GM23338 (cell line): ENCODE results near the gene ETV1. TPM values are rescaled to one million over a fixed set of nuclear protein-coding genes. Genes with fewer than 3 reads are reported as not detected.

ENCODE experiments used
- ATAC-seq: fragments of 200-7000 bp; cut with Tn5 transposase; 3 replicates; pipeline ENCODE4 v1.9.1; 2020
- DNase-seq: peaks from one replicate; pipeline ENCODE4 v3.0.0-alpha.2; 2015; ENCODE audit warnings: low spot score
- H2AFZ ChIP-seq: fragments of 200-600 bp; sonication (generic); 2 replicates; pipeline ENCODE4 v1.8.0; 2016; ENCODE audit warnings: antibody characterized with exemption, mild to moderate bottlenecking, moderate library complexity
- H3F3A ChIP-seq: fragments of 200-600 bp; sonication (generic); replicated peaks from 2 replicates; pipeline ENCODE4 v1.8.0; 2017; ENCODE audit warnings: antibody characterized with exemption, mixed run types, low read depth
- H3K27ac ChIP-seq: fragments of 200-600 bp; sonication (generic); 2 replicates; pipeline ENCODE4 v1.6.1; 2016; ENCODE audit warnings: low read depth
- H3K27me3 ChIP-seq: fragments of 200-600 bp; sonication (generic); 2 replicates; pipeline ENCODE4 v1.8.0; 2016; ENCODE audit warnings: mild to moderate bottlenecking, mixed run types, moderate library complexity; ENCODE audit not compliant: insufficient read depth
- H3K36me3 ChIP-seq: fragments of 200-600 bp; sonication (generic); 2 replicates; pipeline ENCODE4 v1.8.0; 2016; ENCODE audit warnings: mild to moderate bottlenecking; ENCODE audit not compliant: insufficient read depth
- H3K4me1 ChIP-seq: fragments of 200-600 bp; sonication (generic); 2 replicates; pipeline ENCODE4 v1.8.0; 2016; ENCODE audit warnings: mild to moderate bottlenecking, moderate library complexity; ENCODE audit not compliant: insufficient read depth
- H3K4me2 ChIP-seq: fragments of 200-600 bp; sonication (generic); 2 replicates; pipeline ENCODE4 v1.7.1; 2017; ENCODE audit warnings: mixed run types
- H3K4me3 ChIP-seq: fragments of 200-600 bp; sonication (generic); 2 replicates; pipeline ENCODE4 v1.6.1; 2016; ENCODE audit warnings: mixed run types
- H3K79me2 ChIP-seq: fragments of 200-600 bp; sonication (generic); replicated peaks from 2 replicates; pipeline ENCODE4 v1.8.0; 2017; ENCODE audit warnings: mild to moderate bottlenecking; ENCODE audit not compliant: insufficient read depth
- H3K9me2 ChIP-seq: fragments of 200-600 bp; sonication (generic); 2 replicates; pipeline ENCODE4 v1.8.0; 2017; ENCODE audit not compliant: insufficient read depth
- H4K20me1 ChIP-seq: fragments of 200-600 bp; sonication (generic); replicated peaks from 2 replicates; pipeline ENCODE4 v1.8.0; 2017; ENCODE audit warnings: mild to moderate bottlenecking; ENCODE audit not compliant: insufficient read depth
- H3K27ac Mint-ChIP-seq: 2 replicates; pipeline ENCODE4 v1.8.0; 2020; ENCODE audit warnings: inconsistent platforms, mild to moderate bottlenecking, moderate library complexity, mixed read lengths
- H3K27me3 Mint-ChIP-seq: 3 replicates; pipeline ENCODE4 v1.8.0; 2022; ENCODE audit warnings: low read depth, mild to moderate bottlenecking, moderate library complexity, mixed read lengths, inconsistent platforms; ENCODE audit not compliant: insufficient read depth, poor library complexity
- H3K36me3 Mint-ChIP-seq: 3 replicates; pipeline ENCODE4 v1.8.0; 2021; ENCODE audit warnings: low read depth, mild to moderate bottlenecking, inconsistent platforms, moderate library complexity, mixed read lengths
- H3K4me1 Mint-ChIP-seq: 3 replicates; pipeline ENCODE4 v1.8.0; 2020; ENCODE audit warnings: mild to moderate bottlenecking, inconsistent platforms, mixed read lengths
- H3K4me3 Mint-ChIP-seq: 3 replicates; pipeline ENCODE4 v1.8.0; 2021; ENCODE audit warnings: moderate library complexity, mild to moderate bottlenecking, inconsistent platforms, mixed read lengths
- H3K9me3 Mint-ChIP-seq: 3 replicates; pipeline ENCODE4 v1.8.0; 2020; ENCODE audit warnings: moderate library complexity, mild to moderate bottlenecking, inconsistent platforms, mixed read lengths
- CREB1 ChIP-seq: fragments of 250-450 bp; sonication (Bioruptor Pico); IDR thresholded peaks from 2 replicates; pipeline ENCODE4 v1.5.0; 2020; ENCODE audit warnings: low read depth, mild to moderate bottlenecking, moderate library complexity
- CTCF ChIP-seq, 2 experiments: fragments of 200-600 bp in 1 of 2; sonication (generic) in 1 of 2; conservative IDR thresholded peaks; 2 replicates each; pipeline versions ENCODE4 v1.5.1 to v1.6.1; 2016 to 2017; ENCODE audit warnings: antibody characterized with exemption in 2 of 2, low read depth in 2 of 2, mild to moderate bottlenecking in 2 of 2, moderate library complexity in 1 of 2
- EZH2 ChIP-seq: fragments of 200-600 bp; sonication (generic); IDR thresholded peaks from one replicate; pipeline ENCODE4 v1.8.0; 2017; ENCODE audit warnings: antibody characterized with exemption, mild to moderate bottlenecking, low read depth; ENCODE audit not compliant: unreplicated experiment
- JUNB ChIP-seq: IDR thresholded peaks from one replicate; pipeline ENCODE4 v1.6.1; 2016; ENCODE audit warnings: antibody characterized with exemption; ENCODE audit not compliant: unreplicated experiment
- NANOG ChIP-seq: IDR thresholded peaks from 2 replicates; pipeline ENCODE4 v1.6.1; 2016; ENCODE audit warnings: antibody characterized with exemption, borderline replicate concordance
- POLR2AphosphoS5 ChIP-seq: IDR thresholded peaks from 2 replicates; pipeline ENCODE4 v1.6.1; 2016; ENCODE audit warnings: antibody characterized with exemption, low read depth
- STAT1 ChIP-seq: IDR thresholded peaks from one replicate; pipeline ENCODE4 v1.6.1; 2016; ENCODE audit warnings: antibody characterized with exemption; ENCODE audit not compliant: unreplicated experiment
- ZNF114 ChIP-seq: fragments of 250-450 bp; sonication (Bioruptor Pico); IDR thresholded peaks from 2 replicates; pipeline ENCODE4 v1.5.0; 2020; ENCODE audit warnings: mild to moderate bottlenecking, moderate library complexity
- ZNF331 ChIP-seq: fragments of 250-450 bp; sonication (Bioruptor Pico); IDR thresholded peaks from 2 replicates; pipeline ENCODE4 v1.5.0; 2020; ENCODE audit warnings: low read depth, mild to moderate bottlenecking, moderate library complexity
- polyA plus RNA-seq: library from polyadenylated mRNA; unstranded; fragments of >200 nt; fragmentation: Nextera tagmentation; extraction: Ambion mirVana; gene quantifications from 2 replicates; pipeline ENCODE4 v1.2.1, GENCODE V29; 2016
- total RNA-seq: library from RNA; depleted of rRNA; stranded (reverse); fragments of >200 nt; shearing (Covaris generic); gene quantifications from 2 replicates; pipeline ENCODE4 v1.2.3, GENCODE V29; 2014
- TF ChIP-seq, protein P1 (sequence below): fragments of 250-450 bp; sonication (Bioruptor Pico); IDR thresholded peaks from 2 replicates; pipeline ENCODE4 v1.5.0; 2020; ENCODE audit warnings: mild to moderate bottlenecking, moderate library complexity
- TF ChIP-seq, protein P2 (sequence below): IDR thresholded peaks from one replicate; pipeline ENCODE4 v1.6.1; 2018; ENCODE audit warnings: antibody characterized with exemption; ENCODE audit not compliant: unreplicated experiment

ETV1 gene
- total and polyA plus RNA-seq, 2 experiments from 2014 or later, result 49.4 to 61.9 TPM

DNA sequence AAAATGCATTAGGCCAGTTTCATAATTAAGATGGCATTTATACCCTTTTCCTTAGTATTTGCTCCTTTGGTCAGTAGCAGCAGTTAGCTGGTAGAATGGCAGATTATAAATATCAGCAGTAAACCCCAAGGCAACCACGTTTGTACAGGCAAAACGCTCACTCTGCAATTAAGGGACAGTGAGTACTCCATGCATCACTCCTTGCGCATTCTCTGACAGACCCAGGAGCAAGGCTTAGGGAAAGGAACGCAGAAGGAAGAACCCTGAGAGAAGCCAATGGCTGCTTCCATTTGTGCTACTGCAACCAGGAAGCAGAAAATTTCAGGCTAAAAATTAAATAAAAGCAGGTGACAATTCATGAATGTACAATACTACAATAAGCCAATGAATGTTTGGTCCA, 12.9 kb downstream of the ETV1 start (continued):
- no peak for TF ChIP-seq CTCF (conservative IDR thresholded peaks at IDR 0.05; ENCODE audit: low read depth in 2 of 2)
- no peak for TF ChIP-seq NANOG
- no peak for TF ChIP-seq STAT1

- H3K27ac ChIP-seq, result no peak overlapping the region
- no peak overlapping the region for H3K4me2 ChIP-seq
- H3K27me3 ChIP-seq, result no peaks in the 10 kb centered on the region
- no peaks in the 10 kb centered on the region for H3K9me2 ChIP-seq
- H3K36me3 ChIP-seq, result no peaks in the 10 kb centered on the region
- H3K27me3 Mint-ChIP-seq, result no peaks in the 10 kb centered on the region
- H2AFZ ChIP-seq, result no peak overlapping the region
- no peak overlapping the region for H3K4me3 Mint-ChIP-seq
- 0 out of 2 replicates have a peak, but pooled peaks cover 17% of the 10 kb centered on the region for H4K20me1 ChIP-seq
- H3K79me2 ChIP-seq, result peaks cover 81% of the 10 kb centered on the region
- no peaks in the 10 kb centered on the region for H3F3A ChIP-seq
- H3K4me1 Mint-ChIP-seq, result peaks cover 16% of the 10 kb centered on the region
- peaks cover 7% of the 10 kb centered on the region; the same call in 1 of the 2 replicates for H3K4me1 ChIP-seq
- DNase-seq (no peak), ATAC-seq (no peak)
- H3K4me3 ChIP-seq, result no peak overlapping the region
- no peaks in the 10 kb centered on the region for H3K9me3 Mint-ChIP-seq
- H3K27ac Mint-ChIP-seq, result no peak overlapping the region
- peaks cover 6% of the 10 kb centered on the region; the same call in 2 of the 3 replicates for H3K36me3 Mint-ChIP-seq
- TF ChIP-seq, protein P1, sequence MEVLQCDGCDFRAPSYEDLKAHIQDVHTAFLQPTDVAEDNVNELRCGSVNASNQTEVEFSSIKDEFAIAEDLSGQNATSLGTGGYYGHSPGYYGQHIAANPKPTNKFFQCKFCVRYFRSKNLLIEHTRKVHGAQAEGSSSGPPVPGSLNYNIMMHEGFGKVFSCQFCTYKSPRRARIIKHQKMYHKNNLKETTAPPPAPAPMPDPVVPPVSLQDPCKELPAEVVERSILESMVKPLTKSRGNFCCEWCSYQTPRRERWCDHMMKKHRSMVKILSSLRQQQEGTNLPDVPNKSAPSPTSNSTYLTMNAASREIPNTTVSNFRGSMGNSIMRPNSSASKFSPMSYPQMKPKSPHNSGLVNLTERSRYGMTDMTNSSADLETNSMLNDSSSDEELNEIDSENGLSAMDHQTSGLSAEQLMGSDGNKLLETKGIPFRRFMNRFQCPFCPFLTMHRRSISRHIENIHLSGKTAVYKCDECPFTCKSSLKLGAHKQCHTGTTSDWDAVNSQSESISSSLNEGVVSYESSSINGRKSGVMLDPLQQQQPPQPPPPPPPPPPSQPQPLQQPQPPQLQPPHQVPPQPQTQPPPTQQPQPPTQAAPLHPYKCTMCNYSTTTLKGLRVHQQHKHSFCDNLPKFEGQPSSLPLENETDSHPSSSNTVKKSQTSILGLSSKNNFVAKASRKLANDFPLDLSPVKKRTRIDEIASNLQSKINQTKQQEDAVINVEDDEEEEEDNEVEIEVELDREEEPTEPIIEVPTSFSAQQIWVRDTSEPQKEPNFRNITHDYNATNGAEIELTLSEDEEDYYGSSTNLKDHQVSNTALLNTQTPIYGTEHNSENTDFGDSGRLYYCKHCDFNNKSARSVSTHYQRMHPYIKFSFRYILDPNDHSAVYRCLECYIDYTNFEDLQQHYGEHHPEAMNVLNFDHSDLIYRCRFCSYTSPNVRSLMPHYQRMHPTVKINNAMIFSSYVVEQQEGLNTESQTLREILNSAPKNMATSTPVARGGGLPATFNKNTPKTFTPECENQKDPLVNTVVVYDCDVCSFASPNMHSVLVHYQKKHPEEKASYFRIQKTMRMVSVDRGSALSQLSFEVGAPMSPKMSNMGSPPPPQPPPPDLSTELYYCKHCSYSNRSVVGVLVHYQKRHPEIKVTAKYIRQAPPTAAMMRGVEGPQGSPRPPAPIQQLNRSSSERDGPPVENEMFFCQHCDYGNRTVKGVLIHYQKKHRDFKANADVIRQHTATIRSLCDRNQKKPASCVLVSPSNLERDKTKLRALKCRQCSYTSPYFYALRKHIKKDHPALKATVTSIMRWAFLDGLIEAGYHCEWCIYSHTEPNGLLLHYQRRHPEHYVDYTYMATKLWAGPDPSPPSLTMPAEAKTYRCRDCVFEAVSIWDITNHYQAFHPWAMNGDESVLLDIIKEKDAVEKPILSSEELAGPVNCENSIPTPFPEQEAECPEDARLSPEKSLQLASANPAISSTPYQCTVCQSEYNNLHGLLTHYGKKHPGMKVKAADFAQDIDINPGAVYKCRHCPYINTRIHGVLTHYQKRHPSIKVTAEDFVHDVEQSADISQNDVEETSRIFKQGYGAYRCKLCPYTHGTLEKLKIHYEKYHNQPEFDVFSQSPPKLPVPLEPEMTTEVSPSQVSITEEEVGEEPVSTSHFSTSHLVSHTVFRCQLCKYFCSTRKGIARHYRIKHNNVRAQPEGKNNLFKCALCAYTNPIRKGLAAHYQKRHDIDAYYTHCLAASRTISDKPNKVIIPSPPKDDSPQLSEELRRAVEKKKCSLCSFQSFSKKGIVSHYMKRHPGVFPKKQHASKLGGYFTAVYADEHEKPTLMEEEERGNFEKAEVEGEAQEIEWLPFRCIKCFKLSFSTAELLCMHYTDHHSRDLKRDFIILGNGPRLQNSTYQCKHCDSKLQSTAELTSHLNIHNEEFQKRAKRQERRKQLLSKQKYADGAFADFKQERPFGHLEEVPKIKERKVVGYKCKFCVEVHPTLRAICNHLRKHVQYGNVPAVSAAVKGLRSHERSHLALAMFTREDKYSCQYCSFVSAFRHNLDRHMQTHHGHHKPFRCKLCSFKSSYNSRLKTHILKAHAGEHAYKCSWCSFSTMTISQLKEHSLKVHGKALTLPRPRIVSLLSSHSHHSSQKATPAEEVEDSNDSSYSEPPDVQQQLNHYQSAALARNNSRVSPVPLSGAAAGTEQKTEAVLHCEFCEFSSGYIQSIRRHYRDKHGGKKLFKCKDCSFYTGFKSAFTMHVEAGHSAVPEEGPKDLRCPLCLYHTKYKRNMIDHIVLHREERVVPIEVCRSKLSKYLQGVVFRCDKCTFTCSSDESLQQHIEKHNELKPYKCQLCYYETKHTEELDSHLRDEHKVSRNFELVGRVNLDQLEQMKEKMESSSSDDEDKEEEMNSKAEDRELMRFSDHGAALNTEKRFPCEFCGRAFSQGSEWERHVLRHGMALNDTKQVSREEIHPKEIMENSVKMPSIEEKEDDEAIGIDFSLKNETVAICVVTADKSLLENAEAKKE, result no peak
- TF ChIP-seq CTCF (conservative IDR thresholded peaks at IDR 0.05; ENCODE audit: low read depth in 2 of 2), result no peak
- TF ChIP-seq JUNB, result no peak
- no peak for TF ChIP-seq ZNF331
- TF ChIP-seq, protein P2, sequence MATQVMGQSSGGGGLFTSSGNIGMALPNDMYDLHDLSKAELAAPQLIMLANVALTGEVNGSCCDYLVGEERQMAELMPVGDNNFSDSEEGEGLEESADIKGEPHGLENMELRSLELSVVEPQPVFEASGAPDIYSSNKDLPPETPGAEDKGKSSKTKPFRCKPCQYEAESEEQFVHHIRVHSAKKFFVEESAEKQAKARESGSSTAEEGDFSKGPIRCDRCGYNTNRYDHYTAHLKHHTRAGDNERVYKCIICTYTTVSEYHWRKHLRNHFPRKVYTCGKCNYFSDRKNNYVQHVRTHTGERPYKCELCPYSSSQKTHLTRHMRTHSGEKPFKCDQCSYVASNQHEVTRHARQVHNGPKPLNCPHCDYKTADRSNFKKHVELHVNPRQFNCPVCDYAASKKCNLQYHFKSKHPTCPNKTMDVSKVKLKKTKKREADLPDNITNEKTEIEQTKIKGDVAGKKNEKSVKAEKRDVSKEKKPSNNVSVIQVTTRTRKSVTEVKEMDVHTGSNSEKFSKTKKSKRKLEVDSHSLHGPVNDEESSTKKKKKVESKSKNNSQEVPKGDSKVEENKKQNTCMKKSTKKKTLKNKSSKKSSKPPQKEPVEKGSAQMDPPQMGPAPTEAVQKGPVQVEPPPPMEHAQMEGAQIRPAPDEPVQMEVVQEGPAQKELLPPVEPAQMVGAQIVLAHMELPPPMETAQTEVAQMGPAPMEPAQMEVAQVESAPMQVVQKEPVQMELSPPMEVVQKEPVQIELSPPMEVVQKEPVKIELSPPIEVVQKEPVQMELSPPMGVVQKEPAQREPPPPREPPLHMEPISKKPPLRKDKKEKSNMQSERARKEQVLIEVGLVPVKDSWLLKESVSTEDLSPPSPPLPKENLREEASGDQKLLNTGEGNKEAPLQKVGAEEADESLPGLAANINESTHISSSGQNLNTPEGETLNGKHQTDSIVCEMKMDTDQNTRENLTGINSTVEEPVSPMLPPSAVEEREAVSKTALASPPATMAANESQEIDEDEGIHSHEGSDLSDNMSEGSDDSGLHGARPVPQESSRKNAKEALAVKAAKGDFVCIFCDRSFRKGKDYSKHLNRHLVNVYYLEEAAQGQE, result no peak
- no peak for TF ChIP-seq NANOG
- no peak for TF ChIP-seq EZH2
- TF ChIP-seq STAT1, result no peak
- no peak for TF ChIP-seq POLR2AphosphoS5
- TF ChIP-seq CREB1, result no peak
- TF ChIP-seq ZNF114, result no peak
Measured at GRCh38 chr7:13965077-13965476, 24.4 kb downstream of the ETV1 start.
